ENCODE data around the gene CAT.

The CAT gene

GRCh38 chr11:34444428-34444827 lies 5.7 kb downstream of the CAT start:
- Histone ChIP-seq H3K9me3 (ENCODE audit: low read depth, low read length) (no peaks in the 10 kb centered on the region), H3K4me3 (no peak overlapping the region)

GRCh38 chr11:34445956-34446355 lies 7.2 kb downstream of the CAT start:
- Histone ChIP-seq H3K9me3 (ENCODE audit: low read depth, low read length) (no peaks in the 10 kb centered on the region), H3K9ac (ENCODE audit: insufficient read length) (no peak overlapping the region), H3K27ac (no peak overlapping the region), H3K36me3 (ENCODE audit: insufficient read depth, low read length) (peaks cover 23% of the 10 kb centered on the region), H3K4me3 (no peak overlapping the region)
- TF ChIP-seq FOXP2 (optimal IDR thresholded peaks at IDR 0.05; ENCODE audit: control extremely low read depth, extremely low read length, insufficient read depth) (no peak), POLR2AphosphoS5 (IDR thresholded peaks at IDR 0.05; ENCODE audit: borderline replicate concordance, low read depth, low read length) (no peak), EZH2 (IDR thresholded peaks at IDR 0.05) (no peak)
- DNase-seq (ENCODE audit: low read depth, low spot score), result no peak

More at GRCh38 chr11:34444428-34444827, 5.7 kb downstream of the CAT start:
- no peak for TF ChIP-seq POLR2AphosphoS5 (IDR thresholded peaks at IDR 0.05; ENCODE audit: borderline replicate concordance, low read depth, low read length)
- TF ChIP-seq EZH2 (IDR thresholded peaks at IDR 0.05), result no peak
- TF ChIP-seq FOXP2 (optimal IDR thresholded peaks at IDR 0.05; ENCODE audit: control extremely low read depth, extremely low read length, insufficient read depth), result no peak
- H3K27ac ChIP-seq, result no peak overlapping the region
- peaks cover 13% of the 10 kb centered on the region for H3K36me3 ChIP-seq (ENCODE audit: insufficient read depth, low read length)
- no peak overlapping the region for H3K9ac ChIP-seq (ENCODE audit: insufficient read length)
- no peak for DNase-seq (ENCODE audit: low read depth, low spot score)

- no peak for TF ChIP-seq POLR2AphosphoS5 (IDR thresholded peaks at IDR 0.05; ENCODE audit: borderline replicate concordance, low read depth, low read length)
- TF ChIP-seq EZH2 (IDR thresholded peaks at IDR 0.05), result no peak
- TF ChIP-seq FOXP2 (optimal IDR thresholded peaks at IDR 0.05; ENCODE audit: control extremely low read depth, extremely low read length, insufficient read depth), result no peak
- DNase-seq (ENCODE audit: low read depth, low spot score), result no peak
Observed at GRCh38 chr11:34446386-34446785, 7.7 kb downstream of the CAT start.

GRCh38 chr11:34447044-34447443 lies 8.3 kb downstream of the CAT start:
- Histone ChIP-seq H3K9ac (ENCODE audit: insufficient read length) (no peak overlapping the region), H3K9me3 (ENCODE audit: low read depth, low read length) (no peaks in the 10 kb centered on the region), H3K4me3 (no peak overlapping the region), H3K36me3 (ENCODE audit: insufficient read depth, low read length) (peaks cover 22% of the 10 kb centered on the region), H3K27ac (no peak overlapping the region)
- TF ChIP-seq POLR2AphosphoS5 (IDR thresholded peaks at IDR 0.05; ENCODE audit: borderline replicate concordance, low read depth, low read length), result no peak
- no peak for TF ChIP-seq FOXP2 (optimal IDR thresholded peaks at IDR 0.05; ENCODE audit: control extremely low read depth, extremely low read length, insufficient read depth)
- no peak for TF ChIP-seq EZH2 (IDR thresholded peaks at IDR 0.05)
- DNase-seq (ENCODE audit: low read depth, low spot score), result no peak

More at GRCh38 chr11:34446386-34446785, 7.7 kb downstream of the CAT start:
- Histone ChIP-seq H3K9ac (ENCODE audit: insufficient read length) (no peak overlapping the region), H3K27ac (no peak overlapping the region), H3K9me3 (ENCODE audit: low read depth, low read length) (no peaks in the 10 kb centered on the region), H3K4me3 (no peak overlapping the region), H3K36me3 (ENCODE audit: insufficient read depth, low read length) (peaks cover 23% of the 10 kb centered on the region)

- no peak for TF ChIP-seq POLR2AphosphoS5 (IDR thresholded peaks at IDR 0.05; ENCODE audit: borderline replicate concordance, low read depth, low read length)
- TF ChIP-seq EZH2 (IDR thresholded peaks at IDR 0.05), result no peak
- TF ChIP-seq FOXP2 (optimal IDR thresholded peaks at IDR 0.05; ENCODE audit: control extremely low read depth, extremely low read length, insufficient read depth), result no peak
- Histone ChIP-seq H3K27ac (no peak overlapping the region), H3K9ac (ENCODE audit: insufficient read length) (no peak overlapping the region), H3K36me3 (ENCODE audit: insufficient read depth, low read length) (peaks cover 34% of the 10 kb centered on the region), H3K4me3 (no peak overlapping the region), H3K9me3 (ENCODE audit: low read depth, low read length) (no peaks in the 10 kb centered on the region)
- no peak for DNase-seq (ENCODE audit: low read depth, low spot score)
Observed at GRCh38 chr11:34448223-34448994, 9.7 kb downstream of the CAT start.

GRCh38 chr11:34449013-34449412 lies 10.3 kb downstream of the CAT start:
- TF ChIP-seq EZH2 (IDR thresholded peaks at IDR 0.05) (no peak), FOXP2 (optimal IDR thresholded peaks at IDR 0.05; ENCODE audit: control extremely low read depth, extremely low read length, insufficient read depth) (no peak), POLR2AphosphoS5 (IDR thresholded peaks at IDR 0.05; ENCODE audit: borderline replicate concordance, low read depth, low read length) (no peak)
- no peak overlapping the region for H3K9ac ChIP-seq (ENCODE audit: insufficient read length)
- no peak overlapping the region for H3K4me3 ChIP-seq
- H3K27ac ChIP-seq, result no peak overlapping the region
- DNase-seq (ENCODE audit: low read depth, low spot score), result no peak
- no peaks in the 10 kb centered on the region for H3K9me3 ChIP-seq (ENCODE audit: low read depth, low read length)
- H3K36me3 ChIP-seq (ENCODE audit: insufficient read depth, low read length), result peaks cover 40% of the 10 kb centered on the region

- no peak for DNase-seq (ENCODE audit: low read depth, low spot score)
- H3K36me3 ChIP-seq (ENCODE audit: insufficient read depth, low read length), result peaks cover 57% of the 10 kb centered on the region
Observed at GRCh38 chr11:34451053-34451452, 12.3 kb downstream of the CAT start.

GRCh38 chr11:34454308-34455032 lies 15.7 kb downstream of the CAT start:
- H3K27ac ChIP-seq, result no peak overlapping the region
- no peak overlapping the region for H3K4me3 ChIP-seq
- no peak for DNase-seq (ENCODE audit: low read depth, low spot score)
- H3K9me3 ChIP-seq (ENCODE audit: low read depth, low read length), result no peaks in the 10 kb centered on the region
- peaks cover 84% of the 10 kb centered on the region for H3K36me3 ChIP-seq (ENCODE audit: insufficient read depth, low read length)
- no peak overlapping the region for H3K9ac ChIP-seq (ENCODE audit: insufficient read length)
- TF ChIP-seq POLR2AphosphoS5 (IDR thresholded peaks at IDR 0.05; ENCODE audit: borderline replicate concordance, low read depth, low read length) (no peak), EZH2 (IDR thresholded peaks at IDR 0.05) (no peak), FOXP2 (optimal IDR thresholded peaks at IDR 0.05; ENCODE audit: control extremely low read depth, extremely low read length, insufficient read depth) (no peak)

More at GRCh38 chr11:34451053-34451452, 12.3 kb downstream of the CAT start:
- no peak overlapping the region for H3K9ac ChIP-seq (ENCODE audit: insufficient read length)
- no peak overlapping the region for H3K27ac ChIP-seq
- H3K4me3 ChIP-seq, result no peak overlapping the region
- no peak for TF ChIP-seq POLR2AphosphoS5 (IDR thresholded peaks at IDR 0.05; ENCODE audit: borderline replicate concordance, low read depth, low read length)
- TF ChIP-seq EZH2 (IDR thresholded peaks at IDR 0.05), result no peak
- no peak for TF ChIP-seq FOXP2 (optimal IDR thresholded peaks at IDR 0.05; ENCODE audit: control extremely low read depth, extremely low read length, insufficient read depth)
- no peaks in the 10 kb centered on the region for H3K9me3 ChIP-seq (ENCODE audit: low read depth, low read length)
